ENCODE results near the gene STK32B. TPM values are rescaled to one million over a fixed set of nuclear protein-coding genes. Genes with fewer than 3 reads are reported as not detected.
A peak's percentile ranks its signal among the peaks of the same experiment; 100 is the strongest.

STK32B gene
- total and polyA plus RNA-seq, 2 of the 4 experiments (the other 2 are of a cell fraction): 5.5 to 6.3 TPM

- CTCF ChIA-PET: no interaction called here
- POLR2A ChIA-PET (ENCODE audit: unreplicated experiment): no interaction called here
- in situ Hi-C loops (cut with MboI; ENCODE audit: low sequenced_read_pairs): no loop called here
Observed at GRCh38 chr4:5034206-5034605, 17.1 kb upstream of the STK32B start.

More at GRCh38 chr4:5034206-5034605, 17.1 kb upstream of the STK32B start:
- Histone ChIP-seq H3K27ac (ENCODE audit: insufficient read depth, low read length) (peak overlapping the region; percentile 69; the same call in 1 of the 2 replicates), H3K79me1 (ENCODE audit: low read depth in 1 of 2, low read length in 2 of 2) (no peaks in the 10 kb centered on the region), H2BK120ac (ENCODE audit: low read depth, low read length) (peak overlapping the region; percentile 71), H2AFZ (replicated peaks; ENCODE audit: low read length, poor library complexity) (no peak overlapping the region), H2AK9ac (replicated peaks; ENCODE audit: low read depth, low read length, poor library complexity) (no peak overlapping the region), H4K5ac (ENCODE audit: low read depth, low read length) (0 out of 2 replicates have a peak overlapping the region, but pooled peaks have one; percentile 2), H3K36me3 (ENCODE audit: control insufficient read depth, insufficient read depth, low read length) (no peaks in the 10 kb centered on the region), H3K4me2 (ENCODE audit: low read depth, low read length) (peak overlapping the region; percentile 50), H4K91ac (ENCODE audit: insufficient read depth, low read depth, low read length) (peak overlapping the region; percentile 53), H3K4me1 (ENCODE audit: control insufficient read depth, insufficient read depth, low read length) (peaks cover 29% of the 10 kb centered on the region), H3K18ac (ENCODE audit: low read depth, low read length) (peak overlapping the region; percentile 81; the same call in 1 of the 2 replicates), H4K8ac (ENCODE audit: low read depth in 2 of 2, low read length in 2 of 2) (peak overlapping the region; percentile 8 to 16; a peak in 1 of 4 replicates), H3K14ac (replicated peaks; ENCODE audit: low read depth, low read length) (no peak overlapping the region), H3K4ac (ENCODE audit: low read depth, low read length) (peak overlapping the region; percentile 48; the same call in 1 of the 2 replicates), H3K9me1 (ENCODE audit: insufficient read depth, low read length) (peaks cover 17% of the 10 kb centered on the region), H3K4me3 (ENCODE audit: insufficient read depth, low read depth, low read length) (no peak overlapping the region), H2BK15ac (ENCODE audit: low read depth, low read length) (peak overlapping the region; percentile 66), H3K27me3 (ENCODE audit: control insufficient read depth, insufficient read depth, low read length) (peaks cover 3% of the 10 kb centered on the region), H3K23ac (ENCODE audit: low read depth, low read length) (no peak overlapping the region), H3K9me3 (ENCODE audit: control insufficient read depth, insufficient read depth, low read length) (no peaks in the 10 kb centered on the region), H2BK5ac (ENCODE audit: low read depth, low read length, poor library complexity, severe bottlenecking) (peak overlapping the region; percentile 6), H3K9ac (ENCODE audit: low read depth, low read length) (no peak overlapping the region), H2AK5ac (ENCODE audit: low read depth, low read length) (no peak overlapping the region), H4K20me1 (ENCODE audit: insufficient read depth, low read length) (no peaks in the 10 kb centered on the region), H2BK20ac (ENCODE audit: low read depth, low read length) (peak overlapping the region; percentile 44), H3K56ac (ENCODE audit: extremely low read depth, insufficient read depth, low read length) (no peak overlapping the region)
- intact Hi-C loops (cut with micrococcal nuclease): loop anchor here (10.0 kb wide), 1 partner anchor 359 kb away; no protein-coding TSS in a partner anchor
- dilution Hi-C loops (cut with HindIII; ENCODE audit: low sequenced_read_pairs, unreplicated experiment): no loop called here
- TF ChIP-seq CEBPB (IDR thresholded peaks at IDR 0.05; ENCODE audit: low read depth, low read length): no peak
- TF ChIP-seq CTCF (conservative IDR thresholded peaks at IDR 0.05; ENCODE audit: low read depth, low read length): no peak
- TF ChIP-seq MAZ (IDR thresholded peaks at IDR 0.05; ENCODE audit: borderline replicate concordance, low read depth, low read length): no peak
- no peak for TF ChIP-seq USF2 (IDR thresholded peaks at IDR 0.05; ENCODE audit: low read depth, low read length)
- WGBS, 2 experiments (ENCODE audit: extremely low coverage in 2 of 2, insufficient read length in 1 of 2): 4% methylated on average over 3 of the region's 8 CpGs; no CpG with 5 or more reads in 1 of the 2 experiments
- no TSS peak for BruUV-seq (replicated peaks)
- DNase-seq (peak; percentile 37), ATAC-seq (ENCODE audit: low read depth) (peak; percentile 46)
